SK-N-SH treated with all-trans-retinoic acid at 6 μM for 48 hours (cell line): ENCODE measurements around the gene SMARCA4.

Experiments
- ATAC-seq: fragments of 200-7000 bp; cut with Tn5 transposase; 3 replicates; pipeline ENCODE4 v1.9.1; 2020; ENCODE audit warnings: mild to moderate bottlenecking, moderate library complexity
- BACH2 ChIP-seq: fragments of 250-450 bp; sonication (Bioruptor Pico); IDR thresholded peaks from 2 replicates; pipeline ENCODE4 v1.9.0; 2021; ENCODE audit warnings: mild to moderate bottlenecking, borderline replicate concordance
- ESRRG ChIP-seq: fragments of 250-450 bp; sonication (Bioruptor Pico); IDR thresholded peaks from 2 replicates; pipeline ENCODE4 v1.6.1; 2021; ENCODE audit warnings: mild to moderate bottlenecking
- GLIS3 ChIP-seq: fragments of 250-450 bp; sonication (Bioruptor Pico); IDR thresholded peaks from 2 replicates; pipeline ENCODE4 v1.5.0; 2020; ENCODE audit warnings: mild to moderate bottlenecking, moderate library complexity
- ISL1 ChIP-seq: fragments of 250-450 bp; sonication (Bioruptor Pico); IDR thresholded peaks from 2 replicates; pipeline ENCODE4 v2.1.2; 2022; ENCODE audit warnings: mild to moderate bottlenecking, moderate library complexity
- OSR1 ChIP-seq: fragments of 250-450 bp; sonication (Bioruptor Pico); IDR thresholded peaks from 2 replicates; pipeline ENCODE4 v1.8.0; 2022; ENCODE audit warnings: moderate library complexity, mild to moderate bottlenecking, inconsistent platforms
- PPARA ChIP-seq: fragments of 250-450 bp; sonication (Bioruptor Pico); IDR thresholded peaks from 2 replicates; pipeline ENCODE4 v1.5.0; 2020; ENCODE audit warnings: mild to moderate bottlenecking, borderline replicate concordance
- RARB ChIP-seq: fragments of 250-450 bp; sonication (Bioruptor Pico); IDR thresholded peaks from 2 replicates; pipeline ENCODE4 v1.8.0; 2021; ENCODE audit warnings: mild to moderate bottlenecking, moderate library complexity
- SNAI2 ChIP-seq: fragments of 250-450 bp; sonication (Bioruptor Pico); IDR thresholded peaks from 2 replicates; pipeline ENCODE4 v1.5.0; 2020; ENCODE audit warnings: mild to moderate bottlenecking, moderate library complexity
- TCF4 ChIP-seq: fragments of 250-450 bp; sonication (Bioruptor Pico); IDR thresholded peaks from 2 replicates; pipeline ENCODE4 v1.8.0; 2021; ENCODE audit warnings: mild to moderate bottlenecking, moderate library complexity, borderline replicate concordance
- ZC3H10 ChIP-seq: fragments of 250-450 bp; sonication (Bioruptor Pico); IDR thresholded peaks from 2 replicates; pipeline ENCODE4 v1.5.1; 2021; ENCODE audit warnings: mild to moderate bottlenecking, moderate library complexity
- ZFP3 ChIP-seq: fragments of 250-450 bp; sonication (Bioruptor Pico); IDR thresholded peaks from 2 replicates; pipeline ENCODE4 v1.5.0; 2020; ENCODE audit warnings: mild to moderate bottlenecking, moderate library complexity
- ZFP30 ChIP-seq: fragments of 450-650 bp; formaldehyde crosslinking; IDR thresholded peaks from 2 replicates; pipeline ENCODE4 v1.5.0; 2022; ENCODE audit warnings: mild to moderate bottlenecking, moderate library complexity
- ZNF565 ChIP-seq: fragments of 450-650 bp; formaldehyde crosslinking; conservative IDR thresholded peaks from 2 replicates; pipeline ENCODE4 v1.5.0; 2020; ENCODE audit warnings: low read depth, mild to moderate bottlenecking, moderate library complexity
- ZNF70 ChIP-seq: fragments of 450-650 bp; formaldehyde crosslinking; IDR thresholded peaks from 2 replicates; pipeline ENCODE4 v1.5.0; 2020; ENCODE audit warnings: mild to moderate bottlenecking, moderate library complexity
- ZNF8 ChIP-seq: fragments of 450-650 bp; formaldehyde crosslinking; IDR thresholded peaks from 2 replicates; pipeline ENCODE4 v1.5.0; 2020; ENCODE audit warnings: mild to moderate bottlenecking, moderate library complexity
- TF ChIP-seq, protein P1 (sequence below): fragments of 250-450 bp; sonication (Bioruptor Pico); IDR thresholded peaks from 2 replicates; pipeline ENCODE4 v1.5.1; 2021; ENCODE audit warnings: mild to moderate bottlenecking, moderate library complexity
- TF ChIP-seq, protein P2 (sequence below): fragments of 250-450 bp; sonication (Bioruptor Pico); IDR thresholded peaks from 2 replicates; pipeline ENCODE4 v1.5.1; 2020; ENCODE audit warnings: low read depth, mild to moderate bottlenecking, moderate library complexity
- TF ChIP-seq, protein P3 (sequence below): fragments of 250-450 bp; sonication (Bioruptor Pico); IDR thresholded peaks from 2 replicates; pipeline ENCODE4 v1.8.0; 2020; ENCODE audit warnings: mild to moderate bottlenecking, moderate library complexity, borderline replicate concordance
- TF ChIP-seq, protein P4 (sequence below): fragments of 250-450 bp; sonication (Bioruptor Pico); IDR thresholded peaks from 2 replicates; pipeline ENCODE4 v1.8.0; 2021; ENCODE audit warnings: low read depth, mild to moderate bottlenecking, moderate library complexity, borderline replicate concordance

Gene SMARCA4

DNA sequence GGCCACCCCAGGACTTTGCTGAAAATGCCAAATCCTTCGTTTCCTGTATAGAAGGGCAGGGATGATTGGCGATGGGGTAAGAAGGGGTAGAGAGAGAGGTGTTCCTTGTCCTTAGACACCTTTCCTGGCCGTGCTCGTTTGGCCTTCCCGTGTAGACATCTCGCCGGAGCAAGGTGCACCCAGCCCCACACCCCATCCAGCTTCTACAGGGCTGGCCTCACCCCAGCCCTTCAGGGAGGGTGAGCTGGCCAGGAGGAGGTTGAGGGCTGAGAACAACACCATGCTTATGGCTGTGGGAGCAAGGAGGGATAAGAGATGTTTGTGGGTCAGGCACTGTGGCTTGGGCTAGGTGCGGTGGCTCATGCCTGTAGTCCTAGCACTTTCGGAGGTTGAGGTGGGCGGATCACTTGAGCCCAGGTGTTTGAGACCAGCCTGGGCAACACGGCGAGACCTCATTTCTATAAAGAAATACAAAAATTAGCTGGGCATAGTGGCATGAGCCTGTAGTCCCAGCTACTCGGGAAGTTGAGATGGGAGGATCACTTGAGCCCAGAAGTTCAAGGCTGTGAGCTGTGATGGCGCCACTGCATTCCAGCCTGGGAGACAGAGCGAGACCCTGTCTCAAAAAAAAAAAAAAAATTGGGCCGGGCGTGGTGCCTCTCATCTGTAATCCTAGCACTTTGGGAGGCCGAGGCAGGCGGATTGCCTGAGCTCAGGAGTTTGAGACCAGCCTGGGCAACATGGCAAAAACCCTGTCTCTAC is 15.5 kb downstream of the SMARCA4 start:
- TF ChIP-seq OSR1 (CRISPR knock-in tag): no peak
- no peak for TF ChIP-seq RARB (CRISPR knock-in tag)
- TF ChIP-seq, protein P1, sequence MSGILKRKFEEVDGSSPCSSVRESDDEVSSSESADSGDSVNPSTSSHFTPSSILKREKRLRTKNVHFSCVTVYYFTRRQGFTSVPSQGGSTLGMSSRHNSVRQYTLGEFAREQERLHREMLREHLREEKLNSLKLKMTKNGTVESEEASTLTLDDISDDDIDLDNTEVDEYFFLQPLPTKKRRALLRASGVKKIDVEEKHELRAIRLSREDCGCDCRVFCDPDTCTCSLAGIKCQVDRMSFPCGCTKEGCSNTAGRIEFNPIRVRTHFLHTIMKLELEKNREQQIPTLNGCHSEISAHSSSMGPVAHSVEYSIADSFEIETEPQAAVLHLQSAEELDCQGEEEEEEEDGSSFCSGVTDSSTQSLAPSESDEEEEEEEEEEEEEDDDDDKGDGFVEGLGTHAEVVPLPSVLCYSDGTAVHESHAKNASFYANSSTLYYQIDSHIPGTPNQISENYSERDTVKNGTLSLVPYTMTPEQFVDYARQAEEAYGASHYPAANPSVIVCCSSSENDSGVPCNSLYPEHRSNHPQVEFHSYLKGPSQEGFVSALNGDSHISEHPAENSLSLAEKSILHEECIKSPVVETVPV (CRISPR knock-in tag): no peak
- TF ChIP-seq ZNF8 (CRISPR knock-in tag): no peak
- TF ChIP-seq TCF4 (CRISPR knock-in tag): no peak
- TF ChIP-seq, protein P2, sequence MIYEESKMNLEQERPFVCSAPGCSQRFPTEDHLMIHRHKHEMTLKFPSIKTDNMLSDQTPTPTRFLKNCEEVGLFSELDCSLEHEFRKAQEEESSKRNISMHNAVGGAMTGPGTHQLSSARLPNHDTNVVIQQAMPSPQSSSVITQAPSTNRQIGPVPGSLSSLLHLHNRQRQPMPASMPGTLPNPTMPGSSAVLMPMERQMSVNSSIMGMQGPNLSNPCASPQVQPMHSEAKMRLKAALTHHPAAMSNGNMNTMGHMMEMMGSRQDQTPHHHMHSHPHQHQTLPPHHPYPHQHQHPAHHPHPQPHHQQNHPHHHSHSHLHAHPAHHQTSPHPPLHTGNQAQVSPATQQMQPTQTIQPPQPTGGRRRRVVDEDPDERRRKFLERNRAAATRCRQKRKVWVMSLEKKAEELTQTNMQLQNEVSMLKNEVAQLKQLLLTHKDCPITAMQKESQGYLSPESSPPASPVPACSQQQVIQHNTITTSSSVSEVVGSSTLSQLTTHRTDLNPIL (CRISPR knock-in tag): no peak
- TF ChIP-seq, protein P3, sequence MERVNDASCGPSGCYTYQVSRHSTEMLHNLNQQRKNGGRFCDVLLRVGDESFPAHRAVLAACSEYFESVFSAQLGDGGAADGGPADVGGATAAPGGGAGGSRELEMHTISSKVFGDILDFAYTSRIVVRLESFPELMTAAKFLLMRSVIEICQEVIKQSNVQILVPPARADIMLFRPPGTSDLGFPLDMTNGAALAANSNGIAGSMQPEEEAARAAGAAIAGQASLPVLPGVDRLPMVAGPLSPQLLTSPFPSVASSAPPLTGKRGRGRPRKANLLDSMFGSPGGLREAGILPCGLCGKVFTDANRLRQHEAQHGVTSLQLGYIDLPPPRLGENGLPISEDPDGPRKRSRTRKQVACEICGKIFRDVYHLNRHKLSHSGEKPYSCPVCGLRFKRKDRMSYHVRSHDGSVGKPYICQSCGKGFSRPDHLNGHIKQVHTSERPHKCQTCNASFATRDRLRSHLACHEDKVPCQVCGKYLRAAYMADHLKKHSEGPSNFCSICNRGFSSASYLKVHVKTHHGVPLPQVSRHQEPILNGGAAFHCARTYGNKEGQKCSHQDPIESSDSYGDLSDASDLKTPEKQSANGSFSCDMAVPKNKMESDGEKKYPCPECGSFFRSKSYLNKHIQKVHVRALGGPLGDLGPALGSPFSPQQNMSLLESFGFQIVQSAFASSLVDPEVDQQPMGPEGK (CRISPR knock-in tag): no peak
- no peak for TF ChIP-seq ZNF70
- TF ChIP-seq ESRRG (CRISPR knock-in tag): no peak
- no peak for TF ChIP-seq GLIS3
- TF ChIP-seq ISL1: no peak
- no peak for TF ChIP-seq BACH2 (CRISPR knock-in tag)

DNA sequence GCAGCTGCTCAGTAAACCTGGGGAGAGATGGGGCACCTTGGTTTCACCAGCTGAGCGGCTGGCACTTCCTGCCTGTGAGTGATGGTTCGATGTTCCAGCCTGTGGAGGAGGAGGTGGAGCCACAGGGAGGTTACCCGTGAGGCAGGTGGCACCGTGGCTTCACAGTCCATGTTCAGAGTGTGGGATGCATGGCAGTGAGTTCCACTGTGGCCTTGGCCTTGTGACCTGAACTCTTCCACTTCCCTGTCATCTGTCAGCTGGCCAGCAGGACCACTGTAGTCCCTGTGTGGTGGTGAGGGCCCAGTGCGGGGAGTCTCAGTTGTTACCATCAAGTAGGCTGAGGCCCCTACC is 16.9 kb downstream of the SMARCA4 start:
- TF ChIP-seq, protein P3 (CRISPR knock-in tag): no peak
- TF ChIP-seq ZFP30: no peak
- no peak for TF ChIP-seq OSR1 (CRISPR knock-in tag)
- no peak for TF ChIP-seq ZNF8 (CRISPR knock-in tag)
- TF ChIP-seq, protein P4, sequence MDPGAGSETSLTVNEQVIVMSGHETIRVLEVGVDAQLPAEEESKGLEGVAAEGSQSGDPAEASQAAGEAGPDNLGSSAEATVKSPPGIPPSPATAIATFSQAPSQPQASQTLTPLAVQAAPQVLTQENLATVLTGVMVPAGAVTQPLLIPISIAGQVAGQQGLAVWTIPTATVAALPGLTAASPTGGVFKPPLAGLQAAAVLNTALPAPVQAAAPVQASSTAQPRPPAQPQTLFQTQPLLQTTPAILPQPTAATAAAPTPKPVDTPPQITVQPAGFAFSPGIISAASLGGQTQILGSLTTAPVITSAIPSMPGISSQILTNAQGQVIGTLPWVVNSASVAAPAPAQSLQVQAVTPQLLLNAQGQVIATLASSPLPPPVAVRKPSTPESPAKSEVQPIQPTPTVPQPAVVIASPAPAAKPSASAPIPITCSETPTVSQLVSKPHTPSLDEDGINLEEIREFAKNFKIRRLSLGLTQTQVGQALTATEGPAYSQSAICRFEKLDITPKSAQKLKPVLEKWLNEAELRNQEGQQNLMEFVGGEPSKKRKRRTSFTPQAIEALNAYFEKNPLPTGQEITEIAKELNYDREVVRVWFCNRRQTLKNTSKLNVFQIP (CRISPR knock-in tag): no peak
- no peak for TF ChIP-seq ZFP3
- no peak for TF ChIP-seq SNAI2 (CRISPR knock-in tag)
- TF ChIP-seq ESRRG (CRISPR knock-in tag): no peak
- TF ChIP-seq ZC3H10 (CRISPR knock-in tag): no peak
- no peak for TF ChIP-seq PPARA
- no peak for TF ChIP-seq ZNF70
- no peak for ATAC-seq

More for the DNA sequence above, 15.5 kb downstream of the SMARCA4 start:
- ATAC-seq: peak; percentile 15; the same call in 1 of the 3 replicates

DNA sequence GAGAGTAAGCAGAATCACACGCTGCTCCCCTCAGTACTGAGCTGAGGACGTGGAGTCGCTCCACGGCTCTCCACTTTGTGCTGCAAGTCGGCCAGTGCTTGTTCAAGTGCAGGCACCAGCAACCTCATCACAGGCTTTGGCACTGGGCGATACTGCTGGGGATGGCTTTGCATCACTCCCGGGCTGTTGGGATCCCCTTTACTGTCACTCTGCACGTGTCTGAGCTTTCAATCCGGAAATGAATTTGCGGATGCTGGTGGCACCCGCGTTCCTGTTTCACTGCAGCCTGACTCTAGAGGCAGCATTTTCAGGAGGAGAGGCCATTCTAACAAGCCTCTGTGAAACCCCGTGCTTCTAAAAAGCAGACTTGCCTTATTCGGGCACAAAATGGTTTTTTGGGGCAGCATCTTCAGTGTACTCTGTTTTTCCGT is 19.1 kb downstream of the SMARCA4 start:
- no peak for ATAC-seq
- TF ChIP-seq, protein P2 (CRISPR knock-in tag): no peak
- TF ChIP-seq ZNF70: no peak
- no peak for TF ChIP-seq ZNF565 (CRISPR knock-in tag)
- no peak for TF ChIP-seq ZNF8 (CRISPR knock-in tag)
- TF ChIP-seq SNAI2 (CRISPR knock-in tag): no peak
